ENCODE results near the gene PDGFA. TPM values are rescaled to one million over a fixed set of nuclear protein-coding genes. Genes with fewer than 3 reads are reported as not detected.

PDGFA gene
- total RNA-seq, 1 experiment from 2014 or later: 129 TPM

- TF ChIP-seq, protein P1, sequence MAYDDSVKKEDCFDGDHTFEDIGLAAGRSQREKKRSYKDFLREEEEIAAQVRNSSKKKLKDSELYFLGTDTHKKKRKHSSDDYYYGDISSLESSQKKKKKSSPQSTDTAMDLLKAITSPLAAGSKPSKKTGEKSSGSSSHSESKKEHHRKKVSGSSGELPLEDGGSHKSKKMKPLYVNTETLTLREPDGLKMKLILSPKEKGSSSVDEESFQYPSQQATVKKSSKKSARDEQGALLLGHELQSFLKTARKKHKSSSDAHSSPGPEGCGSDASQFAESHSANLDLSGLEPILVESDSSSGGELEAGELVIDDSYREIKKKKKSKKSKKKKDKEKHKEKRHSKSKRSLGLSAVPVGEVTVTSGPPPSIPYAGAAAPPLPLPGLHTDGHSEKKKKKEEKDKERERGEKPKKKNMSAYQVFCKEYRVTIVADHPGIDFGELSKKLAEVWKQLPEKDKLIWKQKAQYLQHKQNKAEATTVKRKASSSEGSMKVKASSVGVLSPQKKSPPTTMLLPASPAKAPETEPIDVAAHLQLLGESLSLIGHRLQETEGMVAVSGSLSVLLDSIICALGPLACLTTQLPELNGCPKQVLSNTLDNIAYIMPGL (CRISPR knock-in tag; IDR thresholded peaks at IDR 0.05): no peak
- TF ChIP-seq ZBTB21 (CRISPR knock-in tag; IDR thresholded peaks at IDR 0.05; ENCODE audit: borderline replicate concordance) (no peak), ZNF671 (CRISPR knock-in tag; IDR thresholded peaks at IDR 0.05) (no peak), ZNF138 (CRISPR knock-in tag; conservative IDR thresholded peaks at IDR 0.05) (no peak), IRF2 (CRISPR knock-in tag; IDR thresholded peaks at IDR 0.05; ENCODE audit: borderline replicate concordance, low read depth) (no peak), SMAD4 (CRISPR knock-in tag; IDR thresholded peaks at IDR 0.05) (no peak)
- TF ChIP-seq, protein P2, sequence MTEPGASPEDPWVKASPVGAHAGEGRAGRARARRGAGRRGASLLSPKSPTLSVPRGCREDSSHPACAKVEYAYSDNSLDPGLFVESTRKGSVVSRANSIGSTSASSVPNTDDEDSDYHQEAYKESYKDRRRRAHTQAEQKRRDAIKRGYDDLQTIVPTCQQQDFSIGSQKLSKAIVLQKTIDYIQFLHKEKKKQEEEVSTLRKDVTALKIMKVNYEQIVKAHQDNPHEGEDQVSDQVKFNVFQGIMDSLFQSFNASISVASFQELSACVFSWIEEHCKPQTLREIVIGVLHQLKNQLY (CRISPR knock-in tag; IDR thresholded peaks at IDR 0.05): no peak
Measured at GRCh38 chr7:497946-498655, 21.5 kb downstream of the PDGFA start (continued).

DNA sequence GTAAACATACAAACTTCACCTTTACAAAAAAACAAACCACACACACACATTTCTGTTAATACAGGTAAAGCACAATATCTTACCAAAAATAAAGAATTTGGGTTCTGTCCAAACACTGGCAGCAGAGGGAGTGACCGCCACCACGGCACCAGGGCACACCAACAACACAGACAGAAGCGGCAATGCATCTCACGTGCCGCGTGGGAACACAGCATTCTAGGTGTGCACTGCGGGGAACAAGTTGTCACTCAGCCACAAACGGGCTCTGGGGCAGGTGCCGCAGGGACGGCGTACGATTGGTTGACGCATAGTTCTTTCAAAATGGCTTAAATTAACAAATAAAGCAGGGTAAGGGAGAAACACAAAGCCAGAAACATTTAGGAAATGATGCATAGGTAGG lies 22.3 kb downstream of the PDGFA start:
- POLR2A ChIA-PET: no interaction called here
- Mint-ChIP-seq H3K36me3 (peaks cover 49% of the 10 kb centered on the region), H3K27ac (peak overlapping the region; percentile 83), H3K9me3 (no peaks in the 10 kb centered on the region), H3K4me3 (no peak overlapping the region), H3K27me3 (ENCODE audit: low read depth) (no peaks in the 10 kb centered on the region; the same call in 1 of the 2 replicates), H3K4me1 (peaks cover 20% of the 10 kb centered on the region)
- DNase-seq (ENCODE audit: low spot score) (no peak), ATAC-seq (no peak)
- TF ChIP-seq IRF2 (CRISPR knock-in tag; IDR thresholded peaks at IDR 0.05; ENCODE audit: borderline replicate concordance, low read depth): no peak
- TF ChIP-seq TEAD1 (CRISPR knock-in tag; IDR thresholded peaks at IDR 0.05): no peak
- TF ChIP-seq, protein P3, sequence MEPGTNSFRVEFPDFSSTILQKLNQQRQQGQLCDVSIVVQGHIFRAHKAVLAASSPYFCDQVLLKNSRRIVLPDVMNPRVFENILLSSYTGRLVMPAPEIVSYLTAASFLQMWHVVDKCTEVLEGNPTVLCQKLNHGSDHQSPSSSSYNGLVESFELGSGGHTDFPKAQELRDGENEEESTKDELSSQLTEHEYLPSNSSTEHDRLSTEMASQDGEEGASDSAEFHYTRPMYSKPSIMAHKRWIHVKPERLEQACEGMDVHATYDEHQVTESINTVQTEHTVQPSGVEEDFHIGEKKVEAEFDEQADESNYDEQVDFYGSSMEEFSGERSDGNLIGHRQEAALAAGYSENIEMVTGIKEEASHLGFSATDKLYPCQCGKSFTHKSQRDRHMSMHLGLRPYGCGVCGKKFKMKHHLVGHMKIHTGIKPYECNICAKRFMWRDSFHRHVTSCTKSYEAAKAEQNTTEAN (CRISPR knock-in tag; IDR thresholded peaks at IDR 0.05): no peak
- TF ChIP-seq NFE2L1 (CRISPR knock-in tag; IDR thresholded peaks at IDR 0.05): no peak
- no peak for TF ChIP-seq ESRRA (CRISPR knock-in tag; IDR thresholded peaks at IDR 0.05; ENCODE audit: borderline replicate concordance)
- TF ChIP-seq HMGA2 (CRISPR knock-in tag; IDR thresholded peaks at IDR 0.05): no peak
- no peak for TF ChIP-seq ARID4B (CRISPR knock-in tag; IDR thresholded peaks at IDR 0.05; ENCODE audit: borderline replicate concordance)
- TF ChIP-seq, protein P4, sequence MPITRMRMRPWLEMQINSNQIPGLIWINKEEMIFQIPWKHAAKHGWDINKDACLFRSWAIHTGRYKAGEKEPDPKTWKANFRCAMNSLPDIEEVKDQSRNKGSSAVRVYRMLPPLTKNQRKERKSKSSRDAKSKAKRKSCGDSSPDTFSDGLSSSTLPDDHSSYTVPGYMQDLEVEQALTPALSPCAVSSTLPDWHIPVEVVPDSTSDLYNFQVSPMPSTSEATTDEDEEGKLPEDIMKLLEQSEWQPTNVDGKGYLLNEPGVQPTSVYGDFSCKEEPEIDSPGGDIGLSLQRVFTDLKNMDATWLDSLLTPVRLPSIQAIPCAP (CRISPR knock-in tag; IDR thresholded peaks at IDR 0.05): no peak
- TF ChIP-seq, protein P5, sequence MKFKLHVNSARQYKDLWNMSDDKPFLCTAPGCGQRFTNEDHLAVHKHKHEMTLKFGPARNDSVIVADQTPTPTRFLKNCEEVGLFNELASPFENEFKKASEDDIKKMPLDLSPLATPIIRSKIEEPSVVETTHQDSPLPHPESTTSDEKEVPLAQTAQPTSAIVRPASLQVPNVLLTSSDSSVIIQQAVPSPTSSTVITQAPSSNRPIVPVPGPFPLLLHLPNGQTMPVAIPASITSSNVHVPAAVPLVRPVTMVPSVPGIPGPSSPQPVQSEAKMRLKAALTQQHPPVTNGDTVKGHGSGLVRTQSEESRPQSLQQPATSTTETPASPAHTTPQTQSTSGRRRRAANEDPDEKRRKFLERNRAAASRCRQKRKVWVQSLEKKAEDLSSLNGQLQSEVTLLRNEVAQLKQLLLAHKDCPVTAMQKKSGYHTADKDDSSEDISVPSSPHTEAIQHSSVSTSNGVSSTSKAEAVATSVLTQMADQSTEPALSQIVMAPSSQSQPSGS (CRISPR knock-in tag; IDR thresholded peaks at IDR 0.05; ENCODE audit: borderline replicate concordance, low read depth): no peak
- CTCF ChIA-PET: no interaction called here
